H1 (cell line): ENCODE results near the gene CADM2. TPM values are rescaled to one million over a fixed set of nuclear protein-coding genes. Genes with fewer than 3 reads are reported as not detected.

Experiments
- CHD7 ChIP-seq: fragments of 300-600 bp; sonication (generic); IDR thresholded peaks from 2 replicates; pipeline ENCODE4 v1.7.1; 2012; ENCODE audit warnings: low read length, moderate library complexity, mild to moderate bottlenecking, inconsistent platforms; ENCODE audit not compliant: insufficient replicate concordance
- CTCF ChIP-seq, 3 experiments: IDR thresholded peaks; 1 replicate in 2 of 3; 2 replicates in 1 of 3; pipeline versions ENCODE4 v1.5.1 to v1.6.1; 2011; ENCODE audit warnings: low read length in 3 of 3, mild to moderate bottlenecking in 3 of 3, inconsistent platforms in 2 of 3, low read depth in 1 of 3, moderate library complexity in 1 of 3; ENCODE audit not compliant: insufficient read depth in 1 of 3; ENCODE audit errors: control extremely low read depth in 1 of 3
- KDM1A ChIP-seq: fragments of 200-600, 300-600 bp; sonication (generic); IDR thresholded peaks from 2 replicates; pipeline ENCODE4 v1.7.1; 2016; ENCODE audit warnings: mild to moderate bottlenecking, low read length, borderline replicate concordance
- NRF1 ChIP-seq: IDR thresholded peaks from 2 replicates; pipeline ENCODE4 v1.6.1; 2011; ENCODE audit warnings: mild to moderate bottlenecking, low read depth, low read length, improper control_type of control experiment
- polyA plus RNA-seq, 7 experiments: library from polyadenylated mRNA; depleted of rRNA in 3 of 7; stranded (reverse) in 5 of 7; unstranded in 2 of 7; fragments of >200 nt in 5 of 7; fragments of 200-250 nt in 2 of 7; gene quantifications; 1 replicate in 5 of 7; 2 replicates in 1 of 7; 4 replicates in 1 of 7; pipeline versions ENCODE4 v1.2.1 to v1.2.3, GENCODE V29; 2011 to 2013; ENCODE audit warnings: missing spikeins in 2 of 7, mixed read lengths in 2 of 7
- total RNA-seq: library from RNA; stranded (reverse); fragmentation: NEBNext Ultra II Directional; extraction: Animal tissue kit (Norgen Biotek cat#: 25700); gene quantifications from 2 replicates; pipeline ENCODE4 v1.2.1, GENCODE V29; 2021

The CADM2 gene
- total and polyA plus RNA-seq, 2 of the 8 experiments (the other 6 are each of a cell fraction or from before 2014, with no cell fraction given): 14.9 to 20.9 TPM

- TF ChIP-seq CHD7: no peak
- no peak for TF ChIP-seq CTCF (IDR thresholded peaks at IDR 0.05; ENCODE audit: control extremely low read depth in 1 of 3, insufficient read depth in 1 of 3, low read depth in 1 of 3, low read length in 3 of 3)
- no peak for TF ChIP-seq NRF1
- no peak for TF ChIP-seq KDM1A
Observed at GRCh38 chr3:85939074-85939482, 980.3 kb downstream of the CADM2 start (continued).
